ENCODE measurements around the gene DPP10.

GRCh38 chr2:114937366-114937930 is 495.0 kb downstream of the DPP10 start:
- TF ChIP-seq CTCF (IDR thresholded peaks at IDR 0.05) (no peak), ZFX (IDR thresholded peaks at IDR 0.05; ENCODE audit: borderline replicate concordance) (no peak)

Data from 22Rv1 (cell line).